Measurements from ENCODE around the gene PPP2R1A.

Gene PPP2R1A

DNA sequence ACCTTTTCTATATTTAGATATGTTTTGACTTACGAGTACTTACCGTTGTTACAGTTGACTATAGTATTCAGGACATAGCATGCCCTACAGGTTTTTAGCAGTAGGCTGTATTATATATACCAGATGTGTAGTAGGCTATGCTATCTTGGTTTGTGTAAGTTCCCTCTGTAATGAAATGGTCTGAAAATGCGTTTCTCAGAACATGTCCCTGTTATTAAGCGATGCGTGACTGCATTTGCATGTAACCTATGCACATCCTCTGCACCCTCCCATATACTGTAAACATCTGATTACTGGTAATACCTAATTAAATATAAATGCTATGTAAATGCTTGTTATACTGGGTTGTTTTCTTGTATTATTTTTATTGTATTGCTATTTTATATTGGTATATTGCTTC is 86.1 kb downstream of the PPP2R1A start:
- 96 to 100% methylated on average over 5 of the region's 5 CpGs for WGBS, 2 experiments
- Histone ChIP-seq H3K36me3 (ENCODE audit: control insufficient read depth, insufficient read depth, low read length) (peaks cover 10% of the 10 kb centered on the region), H3K4me1 (ENCODE audit: control insufficient read depth, insufficient read depth, low read length) (no peaks in the 10 kb centered on the region), H3K27ac (ENCODE audit: insufficient read depth, low read depth, low read length, poor library complexity, severe bottlenecking) (no peak overlapping the region), H3K9me3 (ENCODE audit: control insufficient read depth, low read length) (no peaks in the 10 kb centered on the region), H3K27me3 (ENCODE audit: control insufficient read depth, insufficient read depth, low read length, poor library complexity, severe bottlenecking) (no peaks in the 10 kb centered on the region), H3K4me3 (ENCODE audit: insufficient read depth, low read depth, low read length) (no peak overlapping the region)

DNA sequence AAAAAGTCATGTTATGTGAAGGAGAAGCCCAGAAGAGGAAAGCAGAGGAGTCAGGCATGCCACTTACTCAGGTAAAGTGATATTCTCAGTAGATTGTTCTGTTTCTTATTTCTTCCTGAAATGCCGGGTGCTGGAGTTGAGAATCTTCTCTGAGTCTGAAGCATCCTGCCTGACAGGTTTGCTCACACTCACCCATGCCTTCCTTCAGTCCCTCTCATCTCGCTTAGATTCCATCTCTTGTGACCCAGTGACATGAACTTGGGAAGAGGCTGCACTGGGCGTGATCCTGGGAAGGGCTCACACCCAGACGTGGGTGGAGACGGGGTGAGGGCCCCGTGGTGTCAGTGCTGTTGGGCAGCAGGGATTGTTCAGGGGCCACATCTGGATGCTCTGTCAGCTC is 87.6 kb downstream of the PPP2R1A start:
- WGBS, 2 experiments, result 92 to 97% methylated on average over 6 of the region's 6 CpGs
- Histone ChIP-seq H3K36me3 (ENCODE audit: control insufficient read depth, insufficient read depth, low read length) (peaks cover 5% of the 10 kb centered on the region), H3K27ac (ENCODE audit: insufficient read depth, low read depth, low read length, poor library complexity, severe bottlenecking) (no peak overlapping the region), H3K27me3 (ENCODE audit: control insufficient read depth, insufficient read depth, low read length, poor library complexity, severe bottlenecking) (no peaks in the 10 kb centered on the region), H3K4me1 (ENCODE audit: control insufficient read depth, insufficient read depth, low read length) (no peaks in the 10 kb centered on the region), H3K4me3 (ENCODE audit: insufficient read depth, low read depth, low read length) (no peak overlapping the region), H3K9me3 (ENCODE audit: control insufficient read depth, low read length) (no peaks in the 10 kb centered on the region)
